Medulla oblongata (tissue), 1 donor: Measurements from ENCODE around the gene SCN1A.
A peak's percentile ranks its signal among the peaks of the same experiment; 100 is the strongest.
"Not testable (repeated sequence)": the region's sequence is repeated elsewhere in the genome, so short reads cannot be mapped to it uniquely, and the experiment has no call there.

Experiments used
- DNase-seq: peaks from one replicate; pipeline ENCODE4 v3.0.0-alpha.2; 2015; ENCODE audit errors: extremely low spot score

The SCN1A gene

GRCh38 chr2:166127217-166128155 is at the start of gene SCN1A:
Gene SCN1A (minus strand): TSS chr2:166128020. CDS start chr2:166073621, 54,399 bp downstream.
- peak; percentile 48 for DNase-seq

GRCh38 chr2:166173263-166173662 is 45.4 kb upstream of the SCN1A start:
- no peak for DNase-seq

- DNase-seq, result no peak
These were observed 43.4 kb upstream of the SCN1A start for GRCh38 chr2:166171216-166171615.

GRCh38 chr2:166170356-166170755 is 42.5 kb upstream of the SCN1A start:
- no peak for DNase-seq

GRCh38 chr2:166167449-166167848 is 39.6 kb upstream of the SCN1A start:
- DNase-seq, result no peak

- DNase-seq, result no peak
These were observed 36.0 kb upstream of the SCN1A start for GRCh38 chr2:166163775-166164174.

GRCh38 chr2:166158546-166158945 is 30.7 kb upstream of the SCN1A start:
- DNase-seq, result no peak

GRCh38 chr2:166157578-166157977 is 29.8 kb upstream of the SCN1A start:
- DNase-seq, result no peak

GRCh38 chr2:166156985-166157490 is 29.2 kb upstream of the SCN1A start:
- no peak for DNase-seq

- DNase-seq, result no peak
These were observed 27.8 kb upstream of the SCN1A start for GRCh38 chr2:166155589-166155988.

GRCh38 chr2:166154685-166155338 is 27.0 kb upstream of the SCN1A start:
- no peak for DNase-seq

GRCh38 chr2:166152064-166152463 is 24.2 kb upstream of the SCN1A start:
- DNase-seq, result no peak

GRCh38 chr2:166148500-166149400 is 20.9 kb upstream of the SCN1A start:
- DNase-seq, result peak; percentile 16

- no peak for DNase-seq
These were observed 20.1 kb upstream of the SCN1A start for GRCh38 chr2:166147883-166148282.

- no peak for DNase-seq
These were observed 16.3 kb upstream of the SCN1A start for GRCh38 chr2:166144071-166144470.

- no peak for DNase-seq
These were observed 13.1 kb upstream of the SCN1A start for GRCh38 chr2:166140932-166141331.

GRCh38 chr2:166140475-166140874 is 12.7 kb upstream of the SCN1A start:
- DNase-seq, result no peak

GRCh38 chr2:166139479-166139878 is 11.7 kb upstream of the SCN1A start:
- DNase-seq, result not testable (repeated sequence)

GRCh38 chr2:166138667-166139066 is 10.8 kb upstream of the SCN1A start:
- no peak for DNase-seq

- DNase-seq, result no peak
These were observed 10.3 kb upstream of the SCN1A start for GRCh38 chr2:166138144-166138543.

- DNase-seq, result no peak
These were observed 9.5 kb upstream of the SCN1A start for GRCh38 chr2:166137331-166137730.

GRCh38 chr2:166135849-166136258 is 8.0 kb upstream of the SCN1A start:
- no peak for DNase-seq
